ENCODE measurements around the gene SWAP70.

The SWAP70 gene

DNA sequence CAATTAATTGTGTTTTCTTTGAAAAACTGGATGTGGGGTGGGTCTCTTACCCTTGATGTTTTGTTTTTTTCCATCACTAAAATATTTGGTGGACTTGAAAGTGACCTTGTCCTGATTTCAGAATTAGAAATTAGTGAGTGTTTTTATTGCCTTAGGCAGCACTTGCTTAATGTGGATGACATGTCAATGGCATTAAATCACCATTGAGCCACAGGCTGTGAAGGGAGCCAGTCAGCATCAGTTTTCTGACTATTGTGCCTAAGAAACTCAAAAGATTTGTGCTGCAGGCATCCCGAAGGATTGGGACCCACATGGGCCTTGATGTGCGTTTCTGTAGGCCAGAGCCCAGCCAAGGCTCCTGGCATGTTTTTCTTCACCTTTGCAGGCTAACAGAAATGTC, 53.8 kb downstream of the SWAP70 start:
- no peaks in the 10 kb centered on the region for H3K27me3 ChIP-seq (ENCODE audit: control insufficient read depth, low read length)
- H3K4me1 ChIP-seq (ENCODE audit: control insufficient read depth, low read length), result peaks cover 99% of the 10 kb centered on the region
- H3K79me2 ChIP-seq (ENCODE audit: control insufficient read depth, low read length), result peaks cover 100% of the 10 kb centered on the region

DNA sequence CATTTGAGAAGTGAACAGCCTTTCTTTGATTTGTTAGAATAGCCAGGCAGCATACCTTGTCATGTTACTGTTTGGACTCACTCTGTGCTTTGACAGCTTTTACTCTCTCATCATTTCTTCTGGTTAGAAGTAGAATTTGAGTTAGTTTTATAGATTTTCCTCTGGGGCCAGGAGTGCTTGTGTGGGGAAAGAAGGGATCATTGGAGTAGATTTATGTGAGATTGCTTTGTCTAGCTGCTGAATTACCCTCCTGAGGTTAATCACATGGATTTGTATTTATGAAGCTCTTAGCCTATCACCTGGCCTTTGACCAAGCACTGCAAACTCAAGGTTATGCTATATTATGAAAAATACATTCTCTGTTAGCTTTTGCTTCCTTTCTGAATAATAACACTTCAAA, 54.3 kb downstream of the SWAP70 start:
- H3K27ac ChIP-seq (ENCODE audit: low read depth, low read length), result peak overlapping the region; percentile 66
- TF ChIP-seq EZH2phosphoT487 (IDR thresholded peaks at IDR 0.05; ENCODE audit: borderline replicate concordance, low read length) (no peak), CTCF (IDR thresholded peaks at IDR 0.05; ENCODE audit: low read depth, low read length, poor library complexity, severe bottlenecking) (no peak)
- peaks cover 99% of the 10 kb centered on the region for H3K4me1 ChIP-seq (ENCODE audit: control insufficient read depth, low read length)
- H3K27me3 ChIP-seq (ENCODE audit: control insufficient read depth, low read length), result no peaks in the 10 kb centered on the region
- H3K79me2 ChIP-seq (ENCODE audit: control insufficient read depth, low read length), result peaks cover 100% of the 10 kb centered on the region
- peaks cover 49% of the 10 kb centered on the region for H3F3A ChIP-seq (ENCODE audit: control insufficient read depth, insufficient read depth)
- peaks cover 3% of the 10 kb centered on the region; the same call in 1 of the 2 replicates for H3K9me3 ChIP-seq (ENCODE audit: control insufficient read depth, insufficient read depth, low read length)
- H3K36me3 ChIP-seq (ENCODE audit: control insufficient read depth, low read length), result peaks cover 84% of the 10 kb centered on the region
- H3K9me2 ChIP-seq (replicated peaks; ENCODE audit: control insufficient read depth, low read length), result no peaks in the 10 kb centered on the region
- H4K20me1 ChIP-seq (ENCODE audit: control insufficient read depth, insufficient read depth, low read depth, low read length), result peaks cover 12% of the 10 kb centered on the region; the same call in 1 of the 2 replicates
- peak overlapping the region; percentile 5; the same call in 1 of the 2 replicates for H3K4me3 ChIP-seq (ENCODE audit: low read length)
- H3K4me2 ChIP-seq (ENCODE audit: low read length), result peak overlapping the region; percentile 55

More for the DNA sequence above, 53.8 kb downstream of the SWAP70 start:
- no peak for TF ChIP-seq EZH2phosphoT487 (IDR thresholded peaks at IDR 0.05; ENCODE audit: borderline replicate concordance, low read length)
- no peak for TF ChIP-seq CTCF (IDR thresholded peaks at IDR 0.05; ENCODE audit: low read depth, low read length, poor library complexity, severe bottlenecking)
- peak overlapping the region; percentile 5; the same call in 1 of the 2 replicates for H3K4me3 ChIP-seq (ENCODE audit: low read length)
- peak overlapping the region; percentile 66 for H3K27ac ChIP-seq (ENCODE audit: low read depth, low read length)
- peaks cover 6% of the 10 kb centered on the region; the same call in 1 of the 2 replicates for H3K9me3 ChIP-seq (ENCODE audit: control insufficient read depth, insufficient read depth, low read length)
- H3K36me3 ChIP-seq (ENCODE audit: control insufficient read depth, low read length), result peaks cover 84% of the 10 kb centered on the region
- H4K20me1 ChIP-seq (ENCODE audit: control insufficient read depth, insufficient read depth, low read depth, low read length), result peaks cover 12% of the 10 kb centered on the region; the same call in 1 of the 2 replicates
- H3K9me2 ChIP-seq (replicated peaks; ENCODE audit: control insufficient read depth, low read length), result no peaks in the 10 kb centered on the region
- H3K4me2 ChIP-seq (ENCODE audit: low read length), result peak overlapping the region; percentile 55
- H3F3A ChIP-seq (ENCODE audit: control insufficient read depth, insufficient read depth), result peaks cover 51% of the 10 kb centered on the region

DNA sequence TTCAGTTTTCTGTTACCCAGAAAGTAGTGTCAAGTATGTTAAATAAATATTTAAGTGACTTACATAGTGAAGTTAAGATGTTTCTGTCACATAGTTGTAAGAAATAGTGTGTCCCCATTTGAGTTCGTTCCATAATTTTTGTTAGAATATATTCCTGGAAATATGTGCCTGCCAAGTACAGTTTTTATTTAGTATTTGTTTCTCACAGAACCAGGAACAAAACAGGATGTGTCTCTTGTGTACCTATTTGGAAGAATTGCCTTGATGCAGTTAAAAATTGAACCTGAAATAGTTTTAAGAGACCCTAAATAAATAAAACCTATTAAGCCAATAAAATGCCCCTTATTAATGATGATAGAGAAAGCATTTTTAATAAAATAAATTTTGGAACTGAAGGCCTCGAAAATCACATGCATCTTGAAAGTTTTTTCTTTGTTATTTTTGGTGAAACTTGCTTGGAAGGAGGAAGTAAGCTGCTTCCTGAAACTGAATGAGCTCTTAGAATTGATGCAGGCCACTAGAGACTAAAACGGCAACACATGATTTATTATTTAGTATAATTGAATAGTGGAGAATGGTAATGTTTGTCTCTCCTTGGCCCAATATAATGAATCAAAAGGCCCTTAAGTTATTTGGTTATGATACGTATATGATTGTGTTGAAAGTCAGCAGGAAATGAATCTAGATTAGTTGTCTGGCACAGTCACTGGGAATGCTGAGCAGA, 55.9 kb downstream of the SWAP70 start:
- TF ChIP-seq CTCF (IDR thresholded peaks at IDR 0.05; ENCODE audit: low read depth, low read length, poor library complexity, severe bottlenecking) (no peak), EZH2phosphoT487 (IDR thresholded peaks at IDR 0.05; ENCODE audit: borderline replicate concordance, low read length) (no peak)
- peaks cover 84% of the 10 kb centered on the region for H3K36me3 ChIP-seq (ENCODE audit: control insufficient read depth, low read length)
- H3K4me1 ChIP-seq (ENCODE audit: control insufficient read depth, low read length), result peaks cover 99% of the 10 kb centered on the region
- peaks cover 35% of the 10 kb centered on the region for H3F3A ChIP-seq (ENCODE audit: control insufficient read depth, insufficient read depth)
- H3K9me2 ChIP-seq (replicated peaks; ENCODE audit: control insufficient read depth, low read length), result no peaks in the 10 kb centered on the region
- H3K27me3 ChIP-seq (ENCODE audit: control insufficient read depth, low read length), result no peaks in the 10 kb centered on the region
- H3K4me3 ChIP-seq (ENCODE audit: low read length), result peak overlapping the region; percentile 39
- H4K20me1 ChIP-seq (ENCODE audit: control insufficient read depth, insufficient read depth, low read depth, low read length), result peaks cover 12% of the 10 kb centered on the region; the same call in 1 of the 2 replicates
- H3K27ac ChIP-seq (ENCODE audit: low read depth, low read length), result peak overlapping the region; percentile 66
- peaks cover 100% of the 10 kb centered on the region for H3K79me2 ChIP-seq (ENCODE audit: control insufficient read depth, low read length)
- H3K9me3 ChIP-seq (ENCODE audit: control insufficient read depth, insufficient read depth, low read length), result peaks cover 3% of the 10 kb centered on the region; the same call in 1 of the 2 replicates
- H3K4me2 ChIP-seq (ENCODE audit: low read length), result peak overlapping the region; percentile 55
